Body of pancreas (tissue), 4 donors: ENCODE measurements around the gene RAMP3.

Experiments
- CTCF ChIP-seq, 7 experiments: fragments of 450-650 bp in 4 of 7; fragments of 200-600 bp in 3 of 7; sonication (generic) in 3 of 7; IDR thresholded peaks; one replicate each; pipeline ENCODE4 v1.5.1; 2016 to 2019; ENCODE audit warnings: antibody characterized with exemption in 7 of 7
- POLR2A ChIP-seq, 3 donors: fragments of 450-650 bp; IDR thresholded peaks; one replicate each; pipeline ENCODE4 v1.6.1; 2016; ENCODE audit warnings: antibody characterized with exemption in 3 of 3, mild to moderate bottlenecking in 2 of 3

- no peak for TF ChIP-seq POLR2A (IDR thresholded peaks at IDR 0.05)
- TF ChIP-seq CTCF (IDR thresholded peaks at IDR 0.05), result no peak
These were observed 24.8 kb upstream of the RAMP3 start for GRCh38 chr7:45132708-45133320.
